Calu3 (cell line): ENCODE results near the gene CD79A. TPM values are rescaled to one million over a fixed set of nuclear protein-coding genes. Genes with fewer than 3 reads are reported as not detected.

Experiments
- BruUV-seq: library from RNA; stranded (reverse); fragments of 400-500 nt; replicated peaks from 2 replicates; lab custom pipeline; 2021; lab: Mats Ljungman, UMichigan
- CTCF ChIA-PET: fragments of 300-600 bp; sonication (Branson Sonifier 250); formaldehyde crosslinking; loops from one replicate; lab custom pipeline; 2022; ENCODE audit warnings: antibody characterized with exemption; lab: Charles Lee
- DNase-seq: peaks from one replicate; pipeline ENCODE4 v3.0.0; 2022
- H3K27ac Mint-ChIP-seq: one replicate; pipeline ENCODE4 v1.8.0; 2022; ENCODE audit warnings: mixed read lengths; ENCODE audit not compliant: unreplicated experiment
- H3K27me3 Mint-ChIP-seq: one replicate; pipeline ENCODE4 v1.8.0; 2022; ENCODE audit warnings: mixed read lengths; ENCODE audit not compliant: unreplicated experiment
- H3K36me3 Mint-ChIP-seq: one replicate; pipeline ENCODE4 v1.8.0; 2022; ENCODE audit warnings: mild to moderate bottlenecking, moderate library complexity, mixed read lengths; ENCODE audit not compliant: insufficient read depth, unreplicated experiment
- H3K4me1 Mint-ChIP-seq: one replicate; pipeline ENCODE4 v1.8.0; 2022; ENCODE audit warnings: mild to moderate bottlenecking, low read depth, mixed read lengths; ENCODE audit not compliant: unreplicated experiment
- H3K4me3 Mint-ChIP-seq: one replicate; pipeline ENCODE4 v1.8.0; 2022; ENCODE audit warnings: mild to moderate bottlenecking, low read depth, moderate library complexity, mixed read lengths; ENCODE audit not compliant: unreplicated experiment
- H3K9me3 Mint-ChIP-seq: one replicate; pipeline ENCODE4 v1.8.0; 2022; ENCODE audit warnings: low read depth, mixed read lengths; ENCODE audit not compliant: unreplicated experiment
- intact Hi-C: fragments of 100-400 bp; cut with micrococcal nuclease; formaldehyde crosslinking; loops from one replicate; pipeline ENCODE4 v1.10.0; 2022; ENCODE audit not compliant: unreplicated experiment
- total RNA-seq: library from RNA; stranded (reverse); gene quantifications from 2 replicates; pipeline ENCODE4 v1.2.3, GENCODE V29; 2022
- TF ChIP-seq, protein P1 (sequence below): fragments of 200-600 bp; IDR thresholded peaks from one replicate; pipeline ENCODE4 v1.8.0; 2022; ENCODE audit warnings: antibody characterized with exemption; ENCODE audit not compliant: unreplicated experiment

CD79A gene
- total RNA-seq, 1 experiment from 2014 or later = 0.45 TPM

DNA sequence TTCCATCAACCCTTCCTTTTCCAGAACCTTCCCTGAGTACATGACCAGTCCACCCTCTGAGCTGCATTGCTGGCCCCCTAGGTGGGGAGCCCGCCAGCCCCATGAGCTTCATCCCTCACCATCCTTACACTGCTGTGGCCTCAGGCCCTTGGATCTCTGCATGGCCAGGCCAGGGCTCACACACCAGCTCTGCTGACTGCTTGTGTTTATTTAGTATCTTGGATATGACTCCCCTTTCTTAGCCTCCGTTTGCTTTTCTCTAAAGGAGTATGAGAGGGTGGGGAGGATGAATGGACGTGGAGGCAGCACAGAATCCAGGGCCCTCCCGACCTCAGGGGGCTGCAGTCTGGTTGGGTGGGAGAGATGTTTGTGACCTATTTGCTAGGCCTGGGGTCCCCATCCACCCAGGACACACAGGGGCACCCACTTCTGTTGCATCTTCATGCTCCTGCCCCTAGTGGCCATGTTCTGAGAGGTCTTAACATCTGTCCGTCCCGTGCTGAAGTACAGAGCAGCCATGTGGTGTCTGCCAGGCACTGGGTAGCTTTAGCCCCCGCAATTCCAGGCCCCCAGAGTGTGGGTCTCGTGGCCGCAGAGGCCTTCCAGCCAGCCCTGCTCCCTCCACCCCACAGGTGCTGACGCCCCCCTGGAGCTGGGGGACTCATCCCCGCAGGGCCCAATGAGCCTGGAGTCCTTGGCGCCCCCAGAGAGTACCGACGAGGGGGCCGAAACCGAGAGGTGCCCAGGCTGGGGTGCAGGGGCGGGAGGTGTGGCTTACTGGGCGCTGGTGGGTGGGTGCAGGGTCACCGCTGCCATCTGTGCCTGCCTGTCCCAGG lies 18.9 kb downstream of the CD79A start:
- H3K9me3 Mint-ChIP-seq = no peaks in the 10 kb centered on the region
- no peak overlapping the region for H3K27ac Mint-ChIP-seq
- TF ChIP-seq, protein P1, sequence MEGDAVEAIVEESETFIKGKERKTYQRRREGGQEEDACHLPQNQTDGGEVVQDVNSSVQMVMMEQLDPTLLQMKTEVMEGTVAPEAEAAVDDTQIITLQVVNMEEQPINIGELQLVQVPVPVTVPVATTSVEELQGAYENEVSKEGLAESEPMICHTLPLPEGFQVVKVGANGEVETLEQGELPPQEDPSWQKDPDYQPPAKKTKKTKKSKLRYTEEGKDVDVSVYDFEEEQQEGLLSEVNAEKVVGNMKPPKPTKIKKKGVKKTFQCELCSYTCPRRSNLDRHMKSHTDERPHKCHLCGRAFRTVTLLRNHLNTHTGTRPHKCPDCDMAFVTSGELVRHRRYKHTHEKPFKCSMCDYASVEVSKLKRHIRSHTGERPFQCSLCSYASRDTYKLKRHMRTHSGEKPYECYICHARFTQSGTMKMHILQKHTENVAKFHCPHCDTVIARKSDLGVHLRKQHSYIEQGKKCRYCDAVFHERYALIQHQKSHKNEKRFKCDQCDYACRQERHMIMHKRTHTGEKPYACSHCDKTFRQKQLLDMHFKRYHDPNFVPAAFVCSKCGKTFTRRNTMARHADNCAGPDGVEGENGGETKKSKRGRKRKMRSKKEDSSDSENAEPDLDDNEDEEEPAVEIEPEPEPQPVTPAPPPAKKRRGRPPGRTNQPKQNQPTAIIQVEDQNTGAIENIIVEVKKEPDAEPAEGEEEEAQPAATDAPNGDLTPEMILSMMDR = peak; percentile 29
- H3K4me1 Mint-ChIP-seq = no peaks in the 10 kb centered on the region
- DNase-seq = no peak
- no peaks in the 10 kb centered on the region for H3K27me3 Mint-ChIP-seq
- no peak overlapping the region for H3K4me3 Mint-ChIP-seq
- no TSS peak for BruUV-seq
- CTCF ChIA-PET = interaction anchor here (1.0 kb wide), 1 partner anchor 11 kb away, joined by 3 read pairs; no protein-coding TSS in a partner anchor
- H3K36me3 Mint-ChIP-seq = peaks cover 31% of the 10 kb centered on the region
- intact Hi-C loops = no loop called here

DNA sequence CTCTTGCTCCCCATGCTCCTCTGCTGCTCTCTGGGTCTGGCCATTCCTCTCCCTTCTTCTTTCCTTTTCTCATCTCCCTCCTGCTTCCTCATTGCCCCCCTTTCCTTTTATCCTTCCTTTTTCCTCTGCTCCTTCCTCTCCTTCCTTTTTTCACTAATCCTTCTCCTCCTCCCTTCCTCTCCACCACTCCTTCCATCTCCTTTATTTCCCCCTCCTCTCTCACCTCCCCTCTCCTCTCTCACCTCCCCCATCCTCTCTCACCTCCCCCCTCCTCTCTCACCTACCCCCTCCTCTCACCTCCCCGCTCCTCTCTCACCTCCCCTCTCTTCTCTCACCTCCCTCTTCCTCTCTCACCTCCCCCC lies 19.5 kb downstream of the CD79A start:
- Mint-ChIP-seq H3K4me3 (no peak overlapping the region), H3K9me3 (no peaks in the 10 kb centered on the region), H3K4me1 (no peaks in the 10 kb centered on the region), H3K36me3 (peaks cover 37% of the 10 kb centered on the region), H3K27me3 (no peaks in the 10 kb centered on the region), H3K27ac (no peak overlapping the region)
- intact Hi-C loops = no loop called here
- no TSS peak for BruUV-seq
- DNase-seq = no peak
- CTCF ChIA-PET = no interaction called here
- TF ChIP-seq, protein P1 = no peak

DNA sequence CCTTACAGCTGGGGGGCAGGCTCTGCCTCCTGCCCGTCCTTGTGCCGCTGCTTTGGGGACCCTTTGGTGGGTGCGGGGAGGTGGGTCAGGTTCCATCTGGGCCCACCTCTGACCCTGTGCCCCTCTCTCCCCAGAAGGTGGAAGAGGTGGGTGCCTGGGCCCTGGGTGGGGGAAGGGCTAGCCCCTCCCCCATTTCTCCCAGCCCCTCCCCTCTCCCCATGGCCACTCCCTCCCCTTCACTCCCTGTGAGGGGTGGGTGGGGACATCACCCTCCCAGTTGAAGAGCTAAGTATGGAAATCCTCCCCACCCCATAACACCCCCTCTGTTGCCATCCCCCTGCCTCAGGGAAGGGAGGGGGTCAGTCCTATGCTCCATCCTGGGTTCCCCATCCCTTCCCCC lies 20.1 kb downstream of the CD79A start:
- H3K27me3 Mint-ChIP-seq = no peaks in the 10 kb centered on the region
- CTCF ChIA-PET = interaction anchor here (0.7 kb wide), 1 partner anchor 216 kb away, joined by 3 read pairs; no protein-coding TSS in a partner anchor
- peaks cover 43% of the 10 kb centered on the region for H3K36me3 Mint-ChIP-seq
- H3K4me1 Mint-ChIP-seq = no peaks in the 10 kb centered on the region
- no TSS peak for BruUV-seq
- H3K9me3 Mint-ChIP-seq = no peaks in the 10 kb centered on the region
- intact Hi-C loops = no loop called here
- TF ChIP-seq, protein P1 = no peak
- H3K27ac Mint-ChIP-seq = no peak overlapping the region
- no peak for DNase-seq
- no peak overlapping the region for H3K4me3 Mint-ChIP-seq

DNA sequence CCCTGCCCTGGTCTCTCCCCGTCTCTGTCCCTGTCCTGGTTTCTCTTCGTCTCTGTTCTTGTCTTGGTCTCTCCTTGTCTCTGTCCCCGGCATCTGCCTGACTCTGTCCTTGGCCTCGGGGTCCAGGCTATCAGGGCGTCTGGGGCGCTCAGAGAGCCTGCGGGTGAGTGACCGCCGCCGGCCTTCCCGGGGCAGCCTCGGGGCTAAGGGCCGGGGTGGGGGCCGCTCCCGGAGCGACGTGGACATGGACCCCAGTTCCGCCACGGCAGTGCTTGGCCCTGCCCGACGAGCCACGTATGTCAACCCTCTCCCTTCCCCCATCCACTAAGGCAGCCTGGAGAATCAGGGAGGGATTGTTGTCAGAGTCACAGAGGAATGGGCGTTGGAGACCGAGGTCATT lies 20.7 kb downstream of the CD79A start:
- Mint-ChIP-seq H3K27ac (no peak overlapping the region), H3K27me3 (no peaks in the 10 kb centered on the region), H3K4me3 (no peak overlapping the region), H3K36me3 (peaks cover 41% of the 10 kb centered on the region), H3K9me3 (no peaks in the 10 kb centered on the region), H3K4me1 (no peaks in the 10 kb centered on the region)
- no peak for DNase-seq
- TF ChIP-seq, protein P1 = no peak
- intact Hi-C loops = no loop called here
- CTCF ChIA-PET = interaction anchor here (0.7 kb wide), 1 partner anchor 215 kb away, joined by 3 read pairs; no protein-coding TSS in a partner anchor
- BruUV-seq = TSS peak; percentile 56
